Type B pancreatic cell (in vitro differentiated cells): ENCODE data around the gene CPNE2. TPM values are rescaled to one million over a fixed set of nuclear protein-coding genes. Genes with fewer than 3 reads are reported as not detected.

Source experiments
- DNase-seq: peaks from one replicate; pipeline ENCODE4 v3.0.0; 2021; ENCODE audit warnings: mixed read lengths; ENCODE audit not compliant: unreplicated experiment; ENCODE audit errors: extremely low spot score
- H3K27ac Mint-ChIP-seq: 2 replicates; pipeline ENCODE4 v1.8.0; 2021; ENCODE audit warnings: mild to moderate bottlenecking, mixed read lengths
- H3K27me3 Mint-ChIP-seq: 2 replicates; pipeline ENCODE4 v1.8.0; 2021; ENCODE audit warnings: mixed read lengths
- H3K36me3 Mint-ChIP-seq: 2 replicates; pipeline ENCODE4 v1.8.0; 2021; ENCODE audit warnings: mixed read lengths
- H3K4me1 Mint-ChIP-seq: one replicate; pipeline ENCODE4 v1.8.0; 2021; ENCODE audit warnings: mixed read lengths; ENCODE audit not compliant: unreplicated experiment
- H3K4me3 Mint-ChIP-seq: 2 replicates; pipeline ENCODE4 v1.8.0; 2021; ENCODE audit warnings: mild to moderate bottlenecking, mixed read lengths
- H3K9me3 Mint-ChIP-seq: 2 replicates; pipeline ENCODE4 v1.8.0; 2021; ENCODE audit warnings: mixed read lengths
- total RNA-seq: library from RNA; stranded (reverse); gene quantifications from 2 replicates; pipeline ENCODE4 v1.2.1, GENCODE V29; 2021; ENCODE audit warnings: low replicate concordance
- TF ChIP-seq, protein P1 (sequence below): fragments of 200-600 bp; sonication (generic); conservative IDR thresholded peaks from 2 replicates; pipeline ENCODE4 v1.5.0; 2021; ENCODE audit warnings: antibody characterized with exemption, mild to moderate bottlenecking

Gene CPNE2
- total RNA-seq, 1 donor from 2014 or later = 28.8 TPM

GRCh38 chr16:57130950-57131321 lies 38.6 kb downstream of the CPNE2 start:
- Mint-ChIP-seq H3K4me1 (peaks cover 11% of the 10 kb centered on the region), H3K9me3 (no peaks in the 10 kb centered on the region), H3K27ac (peak overlapping the region; percentile 31), H3K27me3 (no peaks in the 10 kb centered on the region), H3K36me3 (peaks cover 4% of the 10 kb centered on the region), H3K4me3 (no peak overlapping the region)
- DNase-seq = no peak
- TF ChIP-seq, protein P1, sequence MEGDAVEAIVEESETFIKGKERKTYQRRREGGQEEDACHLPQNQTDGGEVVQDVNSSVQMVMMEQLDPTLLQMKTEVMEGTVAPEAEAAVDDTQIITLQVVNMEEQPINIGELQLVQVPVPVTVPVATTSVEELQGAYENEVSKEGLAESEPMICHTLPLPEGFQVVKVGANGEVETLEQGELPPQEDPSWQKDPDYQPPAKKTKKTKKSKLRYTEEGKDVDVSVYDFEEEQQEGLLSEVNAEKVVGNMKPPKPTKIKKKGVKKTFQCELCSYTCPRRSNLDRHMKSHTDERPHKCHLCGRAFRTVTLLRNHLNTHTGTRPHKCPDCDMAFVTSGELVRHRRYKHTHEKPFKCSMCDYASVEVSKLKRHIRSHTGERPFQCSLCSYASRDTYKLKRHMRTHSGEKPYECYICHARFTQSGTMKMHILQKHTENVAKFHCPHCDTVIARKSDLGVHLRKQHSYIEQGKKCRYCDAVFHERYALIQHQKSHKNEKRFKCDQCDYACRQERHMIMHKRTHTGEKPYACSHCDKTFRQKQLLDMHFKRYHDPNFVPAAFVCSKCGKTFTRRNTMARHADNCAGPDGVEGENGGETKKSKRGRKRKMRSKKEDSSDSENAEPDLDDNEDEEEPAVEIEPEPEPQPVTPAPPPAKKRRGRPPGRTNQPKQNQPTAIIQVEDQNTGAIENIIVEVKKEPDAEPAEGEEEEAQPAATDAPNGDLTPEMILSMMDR = no peak

DNA sequence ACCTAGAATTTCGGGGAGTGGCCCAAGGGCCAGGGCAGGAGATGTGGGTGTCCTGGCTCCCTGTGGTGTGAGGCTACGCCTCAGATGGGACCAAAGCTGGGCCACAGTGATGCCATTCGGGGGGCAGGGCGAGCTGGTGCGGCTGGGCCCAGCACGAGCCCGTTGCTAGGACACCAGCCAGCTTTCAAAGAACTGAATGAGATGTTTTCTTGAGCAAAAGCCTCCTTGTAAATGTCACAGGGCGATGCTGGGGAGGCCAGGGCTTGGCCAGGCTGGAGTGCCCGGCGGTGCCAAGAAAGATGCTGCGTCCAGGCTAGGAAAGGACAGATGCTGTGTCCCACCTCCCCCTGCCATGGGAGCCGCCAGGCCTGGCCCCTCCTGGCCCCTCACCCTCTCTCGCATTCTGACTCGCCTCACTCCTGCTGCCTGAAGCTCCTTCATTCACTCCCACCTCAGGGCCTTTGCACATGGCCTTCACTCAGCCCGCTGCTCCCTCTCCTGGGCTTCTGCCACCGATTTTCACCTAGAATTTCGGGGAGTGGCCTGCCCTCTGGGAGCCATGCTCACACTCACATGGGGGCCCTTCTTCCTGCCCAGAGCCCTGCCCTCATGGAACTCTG lies 39.1 kb downstream of the CPNE2 start:
- DNase-seq = no peak
- Mint-ChIP-seq H3K4me1 (peaks cover 11% of the 10 kb centered on the region), H3K27ac (peak overlapping the region; percentile 31), H3K9me3 (no peaks in the 10 kb centered on the region), H3K4me3 (no peak overlapping the region), H3K27me3 (no peaks in the 10 kb centered on the region), H3K36me3 (peaks cover 4% of the 10 kb centered on the region)
- TF ChIP-seq, protein P1 = no peak

GRCh38 chr16:57132470-57132869 lies 40.1 kb downstream of the CPNE2 start:
- Mint-ChIP-seq H3K36me3 (no peaks in the 10 kb centered on the region), H3K4me3 (peak overlapping the region; percentile 34), H3K27ac (peak overlapping the region; percentile 82), H3K27me3 (no peaks in the 10 kb centered on the region), H3K9me3 (no peaks in the 10 kb centered on the region), H3K4me1 (peaks cover 11% of the 10 kb centered on the region)
- DNase-seq = no peak
- TF ChIP-seq, protein P1 = no peak

GRCh38 chr16:57133031-57133430 lies 40.6 kb downstream of the CPNE2 start:
- H3K36me3 Mint-ChIP-seq = peaks cover 1% of the 10 kb centered on the region
- H3K27me3 Mint-ChIP-seq = no peaks in the 10 kb centered on the region
- H3K4me3 Mint-ChIP-seq = no peak overlapping the region
- H3K9me3 Mint-ChIP-seq = no peaks in the 10 kb centered on the region
- H3K27ac Mint-ChIP-seq = no peak overlapping the region
- no peak for DNase-seq
- H3K4me1 Mint-ChIP-seq = peaks cover 11% of the 10 kb centered on the region
- TF ChIP-seq, protein P1 = no peak

GRCh38 chr16:57133886-57134285 lies 41.5 kb downstream of the CPNE2 start:
- Mint-ChIP-seq H3K36me3 (peaks cover 7% of the 10 kb centered on the region), H3K27ac (no peak overlapping the region), H3K4me3 (no peak overlapping the region), H3K27me3 (no peaks in the 10 kb centered on the region), H3K4me1 (peaks cover 20% of the 10 kb centered on the region), H3K9me3 (no peaks in the 10 kb centered on the region)
- TF ChIP-seq, protein P1 = no peak
- DNase-seq = no peak

DNA sequence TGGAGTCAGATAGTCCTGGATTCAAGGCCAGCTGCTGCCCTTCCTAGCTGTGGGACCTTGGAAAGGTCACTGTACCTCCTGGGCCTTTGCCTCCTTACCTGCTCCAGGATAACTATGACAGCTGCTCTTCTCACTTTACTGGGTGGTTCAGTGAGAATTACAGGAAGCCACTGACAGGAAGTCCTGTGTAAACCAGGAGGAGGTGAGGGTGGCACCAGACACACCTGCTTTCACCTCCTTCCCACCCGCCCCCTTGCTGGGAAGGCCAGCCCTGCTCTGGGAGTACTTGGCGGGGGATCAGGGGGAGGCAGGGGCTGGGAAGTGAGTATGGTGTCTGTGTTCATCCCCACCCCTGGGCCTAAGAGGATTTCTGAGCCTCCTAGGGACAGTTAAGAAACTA lies 42.6 kb downstream of the CPNE2 start:
- H3K4me3 Mint-ChIP-seq = no peak overlapping the region
- H3K27ac Mint-ChIP-seq = no peak overlapping the region
- H3K36me3 Mint-ChIP-seq = peaks cover 7% of the 10 kb centered on the region
- TF ChIP-seq, protein P1 = no peak
- H3K27me3 Mint-ChIP-seq = no peaks in the 10 kb centered on the region
- peaks cover 31% of the 10 kb centered on the region for H3K4me1 Mint-ChIP-seq
- H3K9me3 Mint-ChIP-seq = no peaks in the 10 kb centered on the region
- no peak for DNase-seq
